ENCODE measurements around the gene MFN2.
"Not testable (repeated sequence)": the region's sequence is repeated elsewhere in the genome, so short reads cannot be mapped to it uniquely, and the experiment has no call there.

MFN2 gene

DNA sequence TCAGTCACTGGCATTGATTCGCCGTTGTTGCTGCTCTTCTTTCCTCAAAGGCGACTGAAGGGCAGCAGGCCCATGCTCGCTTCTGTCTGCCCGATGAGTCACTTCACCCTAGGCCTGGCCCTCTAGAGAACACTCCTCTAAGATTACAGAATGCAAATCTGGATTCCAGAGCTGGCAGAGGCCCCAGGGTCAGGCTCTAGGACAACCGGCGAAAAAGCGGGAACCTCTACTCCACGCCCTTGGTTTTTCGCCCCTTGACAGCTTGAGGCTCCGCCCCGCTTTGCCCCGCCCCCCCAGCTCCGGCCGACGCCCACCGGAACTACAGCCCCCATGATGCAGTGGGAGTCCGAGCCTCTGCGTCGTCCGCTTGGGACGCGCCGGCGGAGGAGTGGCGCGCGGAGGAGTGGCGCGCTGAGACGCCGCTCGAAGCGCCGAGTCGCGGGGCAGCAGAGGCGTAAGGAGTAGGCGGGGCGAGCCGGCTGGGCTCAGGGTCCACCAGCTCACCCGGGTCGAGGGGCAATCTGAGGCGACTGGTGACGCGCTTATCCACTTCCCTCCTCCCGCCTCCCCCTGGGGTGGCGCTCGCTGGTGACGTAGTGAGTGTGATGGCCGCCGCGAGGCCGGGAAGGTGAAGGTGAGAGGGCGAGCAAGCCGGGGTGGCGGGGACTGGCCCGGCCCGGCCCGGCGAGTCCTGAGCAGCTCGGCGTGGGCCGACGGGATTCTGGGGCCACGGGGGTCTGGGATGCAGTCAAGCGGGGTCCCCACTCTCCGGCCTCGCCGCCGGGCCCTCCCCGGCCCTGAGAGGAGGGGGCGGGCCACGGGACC is at the start of gene MFN2:
Gene MFN2, plus strand, starts transcription at position 594 of the 825 bp plus-strand sequence. CDS start 8,725 bp downstream, outside the sequence.
- Histone ChIP-seq H3K27me3 (ENCODE audit: insufficient read depth, insufficient read length) (no peaks in the 10 kb centered on the region), H3K4me1 (ENCODE audit: insufficient read depth, insufficient read length) (peaks cover 2% of the 10 kb centered on the region), H3K9me3 (ENCODE audit: insufficient read depth, low read length) (no peaks in the 10 kb centered on the region), H3K9ac (ENCODE audit: insufficient read length, low read depth) (peak within 1 kb of the TSS; percentile 90), H3K4me3 (ENCODE audit: insufficient read length, low read depth) (peak within 1 kb of the TSS; percentile 86), H3K36me3 (ENCODE audit: insufficient read depth, insufficient read length, low read length) (peaks cover 50% of the 10 kb centered on the region)
- TF ChIP-seq SUZ12 (IDR thresholded peaks at IDR 0.05; ENCODE audit: extremely low read depth, insufficient read depth, insufficient read length) (no peak), YY1 (IDR thresholded peaks at IDR 0.05; ENCODE audit: insufficient read depth, insufficient read length) (peak; percentile 86)
- peak; percentile 94 for DNase-seq (ENCODE audit: low read depth, low spot score)

- Histone ChIP-seq H3K4me3 (ENCODE audit: insufficient read length, low read depth) (no peak overlapping the region), H3K9me3 (ENCODE audit: insufficient read depth, low read length) (no peaks in the 10 kb centered on the region)
Measured at GRCh38 chr1:11930571-11931445, 49.4 kb upstream of the MFN2 start.

GRCh38 chr1:11931845-11932244 is 48.4 kb upstream of the MFN2 start:
- Histone ChIP-seq H3K27me3 (ENCODE audit: insufficient read depth, insufficient read length) (no peaks in the 10 kb centered on the region), H3K4me1 (ENCODE audit: insufficient read depth, insufficient read length) (no peaks in the 10 kb centered on the region), H3K9me3 (ENCODE audit: insufficient read depth, low read length) (no peaks in the 10 kb centered on the region), H3K4me3 (ENCODE audit: insufficient read length, low read depth) (no peak overlapping the region), H3K36me3 (ENCODE audit: insufficient read depth, insufficient read length, low read length) (peaks cover 5% of the 10 kb centered on the region), H3K9ac (ENCODE audit: insufficient read length, low read depth) (no peak overlapping the region)
- TF ChIP-seq ZNF274 (IDR thresholded peaks at IDR 0.05; ENCODE audit: low read depth, low read length), result no peak
- TF ChIP-seq SUZ12 (IDR thresholded peaks at IDR 0.05; ENCODE audit: extremely low read depth, insufficient read depth, insufficient read length), result no peak
- no peak for TF ChIP-seq YY1 (IDR thresholded peaks at IDR 0.05; ENCODE audit: insufficient read depth, insufficient read length)
- no peak for DNase-seq (ENCODE audit: low read depth, low spot score)

More at GRCh38 chr1:11930571-11931445, 49.4 kb upstream of the MFN2 start:
- H3K9ac ChIP-seq (ENCODE audit: insufficient read length, low read depth), result no peak overlapping the region
- TF ChIP-seq ZNF274 (IDR thresholded peaks at IDR 0.05; ENCODE audit: low read depth, low read length), result no peak
- TF ChIP-seq YY1 (IDR thresholded peaks at IDR 0.05; ENCODE audit: insufficient read depth, insufficient read length), result no peak
- TF ChIP-seq SUZ12 (IDR thresholded peaks at IDR 0.05; ENCODE audit: extremely low read depth, insufficient read depth, insufficient read length), result no peak
- H3K36me3 ChIP-seq (ENCODE audit: insufficient read depth, insufficient read length, low read length), result no peaks in the 10 kb centered on the region
- no peaks in the 10 kb centered on the region for H3K27me3 ChIP-seq (ENCODE audit: insufficient read depth, insufficient read length)
- H3K4me1 ChIP-seq (ENCODE audit: insufficient read depth, insufficient read length), result no peaks in the 10 kb centered on the region
- no peak for DNase-seq (ENCODE audit: low read depth, low spot score)

- Histone ChIP-seq H3K9ac (ENCODE audit: insufficient read length, low read depth) (peak within 1 kb of the TSS; percentile 87), H3K4me1 (ENCODE audit: insufficient read depth, insufficient read length) (peaks cover 11% of the 10 kb centered on the region), H3K36me3 (ENCODE audit: insufficient read depth, insufficient read length, low read length) (peaks cover 19% of the 10 kb centered on the region), H3K9me3 (ENCODE audit: insufficient read depth, low read length) (no peaks in the 10 kb centered on the region), H3K27me3 (ENCODE audit: insufficient read depth, insufficient read length) (no peaks in the 10 kb centered on the region), H3K4me3 (ENCODE audit: insufficient read length, low read depth) (peak within 1 kb of the TSS; percentile 54)
- no peak for DNase-seq (ENCODE audit: low read depth, low spot score)
- TF ChIP-seq ZNF274 (IDR thresholded peaks at IDR 0.05; ENCODE audit: low read depth, low read length) (no peak), SUZ12 (IDR thresholded peaks at IDR 0.05; ENCODE audit: extremely low read depth, insufficient read depth, insufficient read length) (no peak)
Measured at GRCh38 chr1:11934302-11935056, 45.8 kb upstream of the MFN2 start, which contains the start of gene PLOD1. Gene PLOD1, plus strand, starts transcription at chr1:11934717. Its CDS starts 63 bp downstream, at chr1:11934780.

DNA sequence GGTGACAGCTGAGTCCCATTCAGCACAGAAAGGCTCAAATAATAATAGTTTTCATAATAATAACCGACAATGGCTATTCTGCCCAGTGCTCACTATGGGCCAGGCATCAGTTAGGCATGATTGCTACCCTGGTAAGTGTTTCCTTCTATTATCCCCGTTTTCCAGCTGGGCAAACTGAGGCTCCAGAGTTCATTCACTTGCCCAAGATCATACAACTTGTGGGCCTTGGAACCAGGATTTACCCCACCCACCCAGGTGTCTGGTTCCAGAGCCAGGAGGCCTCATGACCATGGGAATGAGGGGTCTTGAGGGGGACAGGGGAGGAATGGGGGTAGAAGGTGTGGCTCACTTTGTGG is 45.2 kb upstream of the MFN2 start:
- H3K36me3 ChIP-seq (ENCODE audit: insufficient read depth, insufficient read length, low read length), result peaks cover 22% of the 10 kb centered on the region
- H3K4me3 ChIP-seq (ENCODE audit: insufficient read length, low read depth), result peak overlapping the region; percentile 54
- no peaks in the 10 kb centered on the region for H3K9me3 ChIP-seq (ENCODE audit: insufficient read depth, low read length)
- peaks cover 11% of the 10 kb centered on the region for H3K4me1 ChIP-seq (ENCODE audit: insufficient read depth, insufficient read length)
- no peaks in the 10 kb centered on the region for H3K27me3 ChIP-seq (ENCODE audit: insufficient read depth, insufficient read length)
- H3K9ac ChIP-seq (ENCODE audit: insufficient read length, low read depth), result peak overlapping the region; percentile 71
- no peak for DNase-seq (ENCODE audit: low read depth, low spot score)
- TF ChIP-seq YY1 (IDR thresholded peaks at IDR 0.05; ENCODE audit: insufficient read depth, insufficient read length) (no peak), SUZ12 (IDR thresholded peaks at IDR 0.05; ENCODE audit: extremely low read depth, insufficient read depth, insufficient read length) (no peak), ZNF274 (IDR thresholded peaks at IDR 0.05; ENCODE audit: low read depth, low read length) (no peak)

GRCh38 chr1:11935733-11936132 is 44.5 kb upstream of the MFN2 start:
- not testable (repeated sequence) for H3K4me3 ChIP-seq (ENCODE audit: insufficient read length, low read depth); DNase-seq (ENCODE audit: low read depth, low spot score); H3K27me3 ChIP-seq (ENCODE audit: insufficient read depth, insufficient read length); H3K9ac ChIP-seq (ENCODE audit: insufficient read length, low read depth); H3K9me3 ChIP-seq (ENCODE audit: insufficient read depth, low read length)
- H3K4me1 ChIP-seq (ENCODE audit: insufficient read depth, insufficient read length), result peaks cover 14% of the 10 kb centered on the region
- H3K36me3 ChIP-seq (ENCODE audit: insufficient read depth, insufficient read length, low read length), result peaks cover 29% of the 10 kb centered on the region

Measured in NT2/D1 (cell line).